ENCODE results near the gene MEX3A.

MEX3A gene

DNA sequence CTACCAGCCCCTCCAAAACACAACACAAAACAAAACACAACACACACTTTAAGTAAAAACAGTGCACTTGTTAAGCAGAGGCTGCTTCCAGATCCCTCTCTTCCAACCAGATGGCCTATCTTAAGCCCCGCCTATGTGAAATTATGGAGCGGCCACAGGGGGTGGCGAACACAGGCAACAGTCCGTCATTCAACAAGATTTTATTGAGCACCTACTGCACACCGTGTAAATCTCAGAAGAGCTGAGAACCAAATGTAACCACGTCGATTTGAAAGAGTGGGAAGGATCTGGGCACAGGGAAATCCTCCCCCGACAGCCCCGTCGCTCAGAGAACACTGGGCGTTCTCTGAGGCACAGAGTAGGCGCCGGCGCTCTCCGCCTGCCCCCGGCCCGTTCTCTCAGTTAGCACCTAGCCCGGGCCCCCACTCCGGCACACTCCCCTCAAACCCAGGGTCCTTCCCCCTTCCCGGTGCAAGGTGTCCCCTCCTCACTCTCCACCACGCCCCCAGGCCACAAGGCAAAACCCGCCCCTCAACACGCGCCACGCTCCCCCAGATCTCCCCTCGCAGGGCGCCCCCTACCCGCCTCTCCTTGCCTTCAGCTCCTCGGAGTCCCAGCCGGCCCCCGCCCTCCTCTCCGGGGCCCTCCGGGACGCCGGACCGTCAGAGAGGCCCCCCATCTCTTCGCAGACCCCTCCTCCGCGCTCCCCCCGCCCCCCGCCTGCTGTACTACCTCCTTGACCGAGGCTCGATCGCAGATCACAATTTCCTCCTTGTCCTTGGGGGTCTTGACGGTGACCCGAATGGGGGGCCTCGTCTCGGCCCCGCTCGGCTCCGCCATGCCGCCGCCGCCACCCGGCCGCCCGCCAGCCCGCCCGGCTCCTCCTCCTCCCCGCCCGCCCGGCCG, 29.1 kb downstream of the MEX3A start:
- H3K4me1 ChIP-seq (ENCODE audit: insufficient read depth, low read length, poor library complexity, severe bottlenecking), result peaks cover 20% of the 10 kb centered on the region
- peak overlapping the region; percentile 56 for H2AFZ ChIP-seq (ENCODE audit: low read length)
- peaks cover 1% of the 10 kb centered on the region; the same call in 1 of the 2 replicates for H3K36me3 ChIP-seq (ENCODE audit: insufficient read depth, low read length)

DNA sequence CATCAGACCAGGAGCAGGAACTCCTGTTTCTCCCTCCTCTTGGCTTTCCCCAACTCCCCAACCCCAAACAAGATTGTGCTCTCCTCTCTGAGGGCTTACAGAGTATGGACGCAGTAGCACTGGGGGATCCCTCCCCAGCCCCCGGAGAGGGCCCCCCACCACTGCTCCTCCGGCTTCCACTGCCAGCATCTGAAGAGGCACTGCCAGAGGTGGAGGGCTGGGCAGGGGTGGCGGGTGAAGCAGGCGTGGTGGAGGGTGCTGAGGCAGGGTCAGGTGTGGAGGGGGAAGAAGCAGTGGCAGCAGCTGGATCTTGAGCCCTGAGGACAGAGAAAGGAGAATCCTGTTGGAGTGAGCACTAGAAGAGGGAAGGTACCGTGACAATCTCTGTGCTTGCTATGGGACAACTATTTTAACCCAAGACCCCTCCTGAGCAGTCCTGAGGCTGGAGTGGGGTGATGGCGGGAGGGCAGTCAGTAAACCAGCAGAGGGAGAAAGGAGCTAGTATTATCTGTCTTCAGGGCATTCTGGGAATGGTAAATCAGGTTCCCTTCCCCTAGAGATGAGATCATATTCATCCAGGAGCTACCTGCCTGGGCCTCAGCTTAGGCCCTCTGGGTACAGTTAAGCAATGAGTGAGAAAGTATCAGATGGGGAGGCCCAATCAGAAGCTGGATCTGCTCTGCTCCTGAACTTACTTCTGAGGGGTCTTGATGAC, 31.1 kb downstream of the MEX3A start:
- Histone ChIP-seq H3K9me2 (replicated peaks; ENCODE audit: low read depth, low read length) (no peaks in the 10 kb centered on the region), H3K9ac (ENCODE audit: low read depth, low read length, poor library complexity, severe bottlenecking) (no peak overlapping the region), H3K27me3 (ENCODE audit: insufficient read depth, low read length, poor library complexity, severe bottlenecking) (no peaks in the 10 kb centered on the region), H2AFZ (ENCODE audit: low read length) (no peak overlapping the region), H3K4me2 (ENCODE audit: low read depth, low read length, poor library complexity, severe bottlenecking) (peak overlapping the region; percentile 63), H3K79me2 (ENCODE audit: insufficient read depth, low read length) (peaks cover 36% of the 10 kb centered on the region), H3K4me1 (ENCODE audit: insufficient read depth, low read length, poor library complexity, severe bottlenecking) (peaks cover 16% of the 10 kb centered on the region), H3K36me3 (ENCODE audit: insufficient read depth, low read length) (peaks cover 6% of the 10 kb centered on the region; the same call in 1 of the 2 replicates), H3F3A (ENCODE audit: low read depth) (peaks cover 3% of the 10 kb centered on the region; the same call in 1 of the 2 replicates), H3K4me3 (ENCODE audit: low read length, poor library complexity, severe bottlenecking) (no peak overlapping the region), H3K9me3 (ENCODE audit: insufficient read depth, low read depth, low read length) (no peaks in the 10 kb centered on the region), H4K20me1 (ENCODE audit: insufficient read depth, low read length, poor library complexity, severe bottlenecking) (peaks cover 7% of the 10 kb centered on the region)
- TF ChIP-seq, protein P1, sequence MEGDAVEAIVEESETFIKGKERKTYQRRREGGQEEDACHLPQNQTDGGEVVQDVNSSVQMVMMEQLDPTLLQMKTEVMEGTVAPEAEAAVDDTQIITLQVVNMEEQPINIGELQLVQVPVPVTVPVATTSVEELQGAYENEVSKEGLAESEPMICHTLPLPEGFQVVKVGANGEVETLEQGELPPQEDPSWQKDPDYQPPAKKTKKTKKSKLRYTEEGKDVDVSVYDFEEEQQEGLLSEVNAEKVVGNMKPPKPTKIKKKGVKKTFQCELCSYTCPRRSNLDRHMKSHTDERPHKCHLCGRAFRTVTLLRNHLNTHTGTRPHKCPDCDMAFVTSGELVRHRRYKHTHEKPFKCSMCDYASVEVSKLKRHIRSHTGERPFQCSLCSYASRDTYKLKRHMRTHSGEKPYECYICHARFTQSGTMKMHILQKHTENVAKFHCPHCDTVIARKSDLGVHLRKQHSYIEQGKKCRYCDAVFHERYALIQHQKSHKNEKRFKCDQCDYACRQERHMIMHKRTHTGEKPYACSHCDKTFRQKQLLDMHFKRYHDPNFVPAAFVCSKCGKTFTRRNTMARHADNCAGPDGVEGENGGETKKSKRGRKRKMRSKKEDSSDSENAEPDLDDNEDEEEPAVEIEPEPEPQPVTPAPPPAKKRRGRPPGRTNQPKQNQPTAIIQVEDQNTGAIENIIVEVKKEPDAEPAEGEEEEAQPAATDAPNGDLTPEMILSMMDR (conservative IDR thresholded peaks at IDR 0.05; ENCODE audit: low read length), result no peak
- TF ChIP-seq EZH2phosphoT487 (IDR thresholded peaks at IDR 0.05; ENCODE audit: borderline replicate concordance), result no peak

More for the DNA sequence above, 29.1 kb downstream of the MEX3A start:
- Histone ChIP-seq H3K4me3 (ENCODE audit: low read length, poor library complexity, severe bottlenecking) (peak overlapping the region; percentile 96), H3F3A (ENCODE audit: low read depth) (peaks cover 3% of the 10 kb centered on the region; the same call in 1 of the 2 replicates), H3K9me2 (replicated peaks; ENCODE audit: low read depth, low read length) (no peaks in the 10 kb centered on the region), H3K9ac (ENCODE audit: low read depth, low read length, poor library complexity, severe bottlenecking) (peak overlapping the region; percentile 98), H3K4me2 (ENCODE audit: low read depth, low read length, poor library complexity, severe bottlenecking) (peak overlapping the region; percentile 63), H4K20me1 (ENCODE audit: insufficient read depth, low read length, poor library complexity, severe bottlenecking) (peaks cover 7% of the 10 kb centered on the region), H3K9me3 (ENCODE audit: insufficient read depth, low read depth, low read length) (no peaks in the 10 kb centered on the region), H3K79me2 (ENCODE audit: insufficient read depth, low read length) (peaks cover 42% of the 10 kb centered on the region), H3K27me3 (ENCODE audit: insufficient read depth, low read length, poor library complexity, severe bottlenecking) (no peaks in the 10 kb centered on the region)
- no peak for TF ChIP-seq EZH2phosphoT487 (IDR thresholded peaks at IDR 0.05; ENCODE audit: borderline replicate concordance)
- TF ChIP-seq, protein P1 (conservative IDR thresholded peaks at IDR 0.05; ENCODE audit: low read length), result peak; percentile 44

DNA sequence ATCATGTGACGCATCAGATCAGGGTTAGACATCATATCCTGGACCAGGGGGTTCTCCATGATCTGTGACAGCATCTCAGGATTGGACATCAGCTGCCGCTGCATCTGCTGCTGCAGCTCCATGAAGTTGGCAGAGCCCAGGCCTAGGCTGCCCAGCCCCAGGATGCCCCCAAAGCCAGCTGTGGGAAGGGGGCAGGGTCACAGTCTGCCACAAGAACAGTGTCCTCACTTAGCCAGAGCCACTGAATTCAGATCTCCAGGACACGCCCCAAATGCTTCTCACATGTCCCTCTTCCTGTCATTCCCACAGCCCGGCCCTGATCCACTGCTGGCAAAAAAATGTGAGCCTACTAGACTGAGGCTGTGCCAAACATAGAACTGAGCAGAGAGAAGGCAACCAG, 31.9 kb downstream of the MEX3A start:
- H3K4me2 ChIP-seq (ENCODE audit: low read depth, low read length, poor library complexity, severe bottlenecking), result peak overlapping the region; percentile 17
- H3K9me3 ChIP-seq (ENCODE audit: insufficient read depth, low read depth, low read length), result no peaks in the 10 kb centered on the region
- no peak for TF ChIP-seq EZH2phosphoT487 (IDR thresholded peaks at IDR 0.05; ENCODE audit: borderline replicate concordance)
- TF ChIP-seq, protein P1 (conservative IDR thresholded peaks at IDR 0.05; ENCODE audit: low read length), result no peak
- H3K4me1 ChIP-seq (ENCODE audit: insufficient read depth, low read length, poor library complexity, severe bottlenecking), result peaks cover 10% of the 10 kb centered on the region
- H2AFZ ChIP-seq (ENCODE audit: low read length), result no peak overlapping the region
- peaks cover 7% of the 10 kb centered on the region for H4K20me1 ChIP-seq (ENCODE audit: insufficient read depth, low read length, poor library complexity, severe bottlenecking)
- peaks cover 30% of the 10 kb centered on the region for H3K79me2 ChIP-seq (ENCODE audit: insufficient read depth, low read length)
- H3K9ac ChIP-seq (ENCODE audit: low read depth, low read length, poor library complexity, severe bottlenecking), result no peak overlapping the region
- no peak overlapping the region for H3K4me3 ChIP-seq (ENCODE audit: low read length, poor library complexity, severe bottlenecking)
- H3F3A ChIP-seq (ENCODE audit: low read depth), result peaks cover 3% of the 10 kb centered on the region; the same call in 1 of the 2 replicates
- peaks cover 6% of the 10 kb centered on the region; the same call in 1 of the 2 replicates for H3K36me3 ChIP-seq (ENCODE audit: insufficient read depth, low read length)
- no peaks in the 10 kb centered on the region for H3K27me3 ChIP-seq (ENCODE audit: insufficient read depth, low read length, poor library complexity, severe bottlenecking)
- H3K9me2 ChIP-seq (replicated peaks; ENCODE audit: low read depth, low read length), result no peaks in the 10 kb centered on the region
